GM18508 (cell line): ENCODE data around the gene C1orf141.

Source experiments
- ATAC-seq: cut with Tn5 transposase; IDR thresholded peaks from one replicate; pipeline ENCODE4 v1.9.1; 2021; ENCODE audit warnings: moderate number of reproducible peaks; ENCODE audit not compliant: insufficient read depth, unreplicated experiment

Gene C1orf141

DNA sequence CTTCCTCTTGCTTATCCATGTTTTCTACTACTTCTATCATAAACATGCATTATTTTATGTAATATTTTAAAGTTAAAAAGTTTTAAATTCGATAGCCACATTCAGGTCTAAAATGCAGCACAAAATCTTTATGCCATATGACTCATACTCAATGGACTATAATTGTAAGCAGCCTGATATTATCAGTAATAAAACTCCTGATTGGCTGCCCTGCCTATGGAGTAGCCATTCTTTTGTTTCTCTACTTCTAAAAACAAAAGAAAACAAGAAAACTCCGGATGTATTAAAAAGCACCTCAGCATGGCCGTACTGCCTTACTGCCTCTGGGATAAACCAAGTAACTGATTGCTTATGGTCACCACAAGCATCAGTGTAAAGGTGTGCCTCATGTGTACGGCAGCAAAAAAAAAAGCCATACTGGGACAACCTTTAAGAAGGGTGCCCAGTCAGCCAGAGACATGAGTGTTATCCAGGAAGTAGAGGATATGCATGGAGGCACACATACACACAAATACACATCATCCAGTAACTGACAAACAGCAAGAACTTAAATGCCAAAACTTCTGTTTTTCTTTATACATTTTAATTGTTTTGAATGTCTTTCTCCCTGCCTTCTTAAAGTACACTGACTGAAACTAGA lies 90.0 kb downstream of the C1orf141 start:
- ATAC-seq, result no peak

DNA sequence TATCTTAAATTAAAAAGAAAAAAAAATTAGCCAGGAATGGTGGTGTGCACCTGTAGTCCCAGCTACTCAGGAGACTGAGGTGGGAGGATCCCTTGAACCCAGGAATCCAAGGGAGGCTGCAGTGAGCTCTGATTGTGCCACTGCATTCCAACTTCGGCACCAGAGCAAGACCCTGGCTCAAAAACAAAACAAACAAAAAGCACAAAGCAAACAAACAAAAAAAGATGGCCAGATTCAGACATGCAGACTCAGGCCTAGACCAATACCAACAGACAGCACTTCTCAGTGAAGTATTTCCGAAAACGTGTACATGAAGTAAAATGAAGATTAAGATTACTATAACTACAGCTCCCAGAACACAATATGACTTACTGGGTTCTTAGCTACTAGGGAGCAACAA lies 91.4 kb downstream of the C1orf141 start:
- no peak for ATAC-seq
